NCI-H1105 treated with DMSO at 0.1 percent for 48 hours (cell line): ENCODE measurements around the gene TYW3.
"Not testable (repeated sequence)": the region's sequence is repeated elsewhere in the genome, so short reads cannot be mapped to it uniquely, and the experiment has no call there.

Experiments used
- DNase-seq: peaks from one replicate; lab custom pipeline; 2025; lab: John Stamatoyannopoulos, UW

The TYW3 gene

DNA sequence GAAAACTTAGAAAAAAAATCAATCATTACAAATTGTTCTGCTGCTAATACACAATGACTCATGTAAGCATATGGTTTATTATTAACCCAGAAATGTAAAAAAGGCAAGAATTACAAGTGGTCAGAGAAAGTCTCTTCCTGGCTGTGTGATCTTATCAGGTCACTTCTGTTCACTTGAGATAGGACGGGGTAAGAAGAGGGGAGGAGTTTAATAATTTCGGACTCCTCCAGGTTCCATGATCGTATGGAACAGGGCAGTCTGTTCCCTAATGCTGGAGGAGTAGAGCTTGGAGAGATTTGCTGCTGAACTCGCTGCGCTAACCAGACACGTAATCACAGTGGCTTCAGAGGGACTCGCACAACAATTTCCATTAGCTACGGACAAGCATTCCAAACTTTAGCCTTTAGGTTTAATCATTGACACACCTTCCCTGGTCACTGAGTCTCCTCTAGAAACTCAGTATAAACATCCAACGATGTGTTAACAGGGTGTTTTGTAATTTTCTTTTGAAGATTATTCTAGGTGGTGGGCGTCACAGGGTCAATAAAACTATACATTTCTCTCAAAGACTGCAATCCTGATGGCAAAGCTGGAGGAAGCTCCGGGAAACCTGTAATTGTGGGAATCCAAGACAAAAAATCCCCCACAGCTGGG, 1.4 kb upstream of the TYW3 start:
- DNase-seq = no peak

DNA sequence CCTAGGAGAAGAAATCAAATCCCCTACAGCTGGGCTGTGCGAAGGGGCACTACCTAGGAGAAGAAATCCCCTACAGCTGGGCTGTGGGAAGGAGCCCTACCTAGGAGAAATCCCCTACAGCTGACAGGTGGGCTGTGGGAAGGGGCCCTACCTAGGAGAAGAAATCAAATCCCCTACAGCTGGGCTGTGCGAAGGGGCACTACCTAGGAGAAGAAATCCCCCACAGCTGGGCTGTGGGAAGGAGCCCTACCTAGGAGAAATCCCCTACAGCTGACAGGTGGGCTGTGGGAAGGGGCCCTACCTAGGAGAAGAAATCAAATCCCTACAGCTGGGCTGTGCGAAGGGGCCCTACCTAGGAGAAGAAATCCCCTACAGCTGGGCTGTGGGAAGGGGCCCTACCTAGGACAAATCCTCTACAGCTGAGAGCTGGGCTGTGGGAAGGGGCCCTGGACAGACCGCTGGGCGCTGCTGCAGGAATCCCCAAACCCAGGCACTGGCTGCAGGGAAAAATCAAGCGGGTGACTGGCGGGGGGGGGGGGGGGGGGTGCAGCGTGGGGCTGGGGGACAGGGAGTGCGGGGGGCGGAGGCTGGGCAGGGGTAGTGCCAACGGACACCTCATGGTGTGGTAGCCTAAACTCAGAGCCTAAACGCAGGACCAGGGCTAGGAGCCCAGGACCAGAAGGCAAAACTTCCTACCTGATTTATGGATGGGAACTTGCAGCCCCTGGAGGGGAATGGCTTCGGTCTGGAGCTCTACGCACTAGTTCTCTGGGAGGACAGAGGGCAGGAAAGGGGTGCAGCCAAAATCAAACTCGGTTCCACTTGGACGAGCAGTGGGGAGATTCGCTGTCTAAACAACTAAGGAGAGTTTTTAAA, 643 bp upstream of the TYW3 start:
- not testable (repeated sequence) for DNase-seq

DNA sequence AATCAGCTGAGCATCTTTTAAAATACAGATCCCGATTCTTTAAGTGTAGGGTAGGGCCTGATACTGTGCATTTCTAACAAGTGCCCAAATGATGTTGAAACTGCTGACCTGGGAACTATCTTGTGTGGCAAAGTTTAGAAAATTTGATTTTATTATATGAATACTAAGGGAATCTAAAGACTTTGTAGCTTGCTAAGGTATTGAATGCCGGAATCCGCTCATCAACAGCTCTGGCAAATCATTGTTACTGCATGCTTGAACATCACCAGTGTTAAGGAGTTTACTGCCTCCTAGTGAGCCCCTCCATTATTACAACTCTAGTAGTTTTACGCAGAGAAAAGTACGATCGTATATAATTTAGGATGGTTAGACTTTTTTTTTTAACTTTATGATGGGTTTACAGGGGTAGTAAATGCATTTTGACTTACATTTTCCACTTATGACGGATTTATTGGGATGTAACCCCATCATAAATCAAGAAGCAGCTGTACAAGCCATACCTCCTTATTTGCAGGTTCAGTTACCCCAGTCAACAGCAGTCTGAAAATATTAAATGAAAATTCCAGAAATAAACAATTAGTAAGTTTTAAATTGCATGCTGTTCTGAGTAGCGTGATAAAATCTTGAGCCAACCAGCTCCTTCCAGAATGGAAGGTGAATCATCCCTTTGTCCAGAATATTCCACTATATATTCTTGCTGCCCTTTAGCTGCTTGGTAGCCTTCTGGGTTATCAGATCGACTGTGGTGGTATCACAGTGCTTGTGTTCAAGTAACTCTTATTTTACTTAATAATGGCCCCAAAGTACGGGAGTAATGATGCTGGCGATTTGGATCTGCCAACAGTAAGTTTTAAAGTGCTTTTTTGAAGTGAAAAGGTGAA, 892 bp downstream of the TYW3 start:
- DNase-seq = peak; percentile 73

DNA sequence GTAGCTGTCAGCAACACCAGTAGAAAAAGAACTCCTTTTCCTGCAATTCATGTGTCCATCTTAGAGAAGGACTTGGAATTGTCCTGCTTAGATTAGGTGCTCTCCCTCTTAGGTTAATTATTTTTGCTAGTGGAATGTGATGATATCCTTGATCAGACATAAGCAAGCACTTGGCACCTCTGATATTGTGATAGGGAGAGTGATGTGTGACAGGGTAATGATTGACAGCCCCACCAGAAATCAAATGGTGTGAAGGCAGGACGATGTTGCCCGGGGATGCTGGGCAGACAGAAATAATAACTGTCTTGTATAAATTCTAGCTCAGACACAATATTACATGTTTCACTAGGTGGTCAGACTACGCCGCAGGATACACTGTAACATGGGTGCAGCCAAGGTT, 4.4 kb downstream of the TYW3 start:
- no peak for DNase-seq

DNA sequence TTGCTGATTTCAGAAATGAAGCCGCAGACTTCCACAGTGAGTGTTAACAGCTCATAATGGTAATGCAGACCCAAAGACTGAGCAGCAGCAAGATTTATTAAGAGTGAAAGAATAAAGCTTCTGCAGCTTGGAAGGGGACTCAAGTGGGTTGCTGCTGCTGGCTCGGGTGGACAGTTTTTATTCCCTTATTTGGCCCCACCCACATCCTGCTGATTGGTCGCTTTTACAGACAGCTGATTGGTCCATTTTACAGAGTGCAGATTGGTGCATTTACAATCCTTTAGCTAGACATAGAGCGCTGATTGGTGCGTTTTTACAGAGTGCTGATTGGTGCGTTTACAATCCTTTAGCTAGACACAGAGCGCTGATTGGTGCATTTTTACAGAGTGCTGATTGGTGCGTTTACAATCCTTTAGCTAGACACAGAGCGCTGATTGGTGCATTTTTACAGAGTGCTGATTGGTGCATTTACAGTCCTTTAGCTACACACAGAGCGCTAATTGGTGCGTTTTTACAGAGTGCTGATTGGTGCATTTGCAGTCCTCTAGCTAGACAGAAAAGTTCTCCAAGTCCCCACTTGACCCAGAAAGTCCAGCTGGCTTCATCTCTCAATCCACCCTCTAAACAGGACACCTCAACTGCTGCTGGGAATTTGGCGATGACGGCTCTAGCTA, 7.5 kb downstream of the TYW3 start:
- DNase-seq = not testable (repeated sequence)

DNA sequence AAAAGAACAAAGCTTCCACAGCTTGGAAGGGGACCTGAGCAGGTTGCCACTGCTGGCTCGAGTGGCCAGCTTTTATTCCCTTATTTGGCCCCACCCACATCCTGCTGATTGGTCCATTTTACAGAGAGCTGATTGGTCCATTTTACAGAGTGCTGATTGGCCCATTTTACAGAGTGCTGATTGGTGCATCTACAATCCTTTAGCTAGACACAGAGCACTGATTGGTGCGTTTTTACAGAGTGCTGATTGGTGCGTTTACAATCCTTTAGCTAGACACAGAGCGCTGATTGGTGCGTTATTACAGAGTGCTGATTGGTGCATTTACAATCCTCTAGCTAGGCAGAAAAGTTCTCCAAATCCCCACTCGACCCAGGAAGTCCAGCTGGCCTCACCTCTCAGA, 12.3 kb downstream of the TYW3 start:
- DNase-seq = not testable (repeated sequence)

DNA sequence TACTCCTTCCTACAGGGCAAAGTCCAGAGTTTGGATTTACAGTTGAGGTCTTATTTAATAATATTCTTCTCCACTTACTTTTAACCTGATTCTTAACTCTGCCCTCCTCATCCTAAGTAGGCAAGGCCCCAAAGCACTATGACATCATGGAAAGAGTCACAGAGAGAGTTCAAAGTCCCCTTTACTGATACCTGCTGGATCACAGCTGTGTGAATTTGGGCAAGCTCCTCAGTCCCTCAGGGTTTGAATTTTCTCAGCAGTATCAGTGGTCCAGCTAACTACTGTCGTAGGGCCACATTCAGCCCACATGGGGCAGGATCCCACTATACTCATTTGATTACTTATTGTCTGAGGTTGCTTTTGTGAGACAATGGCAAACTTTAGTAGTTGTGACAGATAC, 16.0 kb downstream of the TYW3 start:
- no peak for DNase-seq

DNA sequence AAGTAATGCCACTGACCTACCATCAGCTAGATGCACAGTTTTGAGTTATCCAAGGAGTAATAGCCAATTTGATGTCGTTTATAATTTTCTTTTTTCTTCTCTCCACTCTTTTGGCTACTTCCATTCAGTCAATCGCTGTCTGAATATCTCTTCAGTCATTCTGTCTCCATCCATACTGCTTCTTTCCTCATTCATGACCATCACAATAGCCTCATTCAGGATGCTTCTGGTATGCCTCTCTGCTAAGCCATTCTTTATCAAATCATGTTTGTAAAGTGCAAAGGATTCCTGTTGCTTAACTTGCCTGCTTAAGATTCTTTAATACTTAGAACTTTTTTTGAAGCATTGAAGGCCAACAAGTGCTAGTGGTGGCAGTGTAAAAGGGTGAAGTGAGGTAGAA, 20.2 kb downstream of the TYW3 start:
- DNase-seq = no peak

DNA sequence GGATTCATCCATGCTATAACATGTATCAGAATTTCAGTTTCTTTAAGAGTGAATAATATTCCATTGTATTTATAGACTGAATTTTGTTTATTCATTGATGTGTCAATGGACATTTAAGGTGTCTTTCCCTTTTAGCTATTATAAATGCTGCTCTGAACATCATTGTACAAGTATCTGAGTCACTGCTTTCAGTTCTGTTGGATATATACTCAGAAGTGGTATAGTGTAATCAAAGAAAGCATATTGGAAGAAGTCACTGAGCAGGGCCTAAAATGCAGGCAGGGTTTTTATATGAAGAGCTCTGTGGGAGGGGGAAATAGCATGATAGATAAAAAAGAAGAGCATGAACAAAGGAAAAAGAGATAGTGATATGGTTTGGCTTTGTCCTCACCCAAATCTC, 22.5 kb downstream of the TYW3 start:
- no peak for DNase-seq

DNA sequence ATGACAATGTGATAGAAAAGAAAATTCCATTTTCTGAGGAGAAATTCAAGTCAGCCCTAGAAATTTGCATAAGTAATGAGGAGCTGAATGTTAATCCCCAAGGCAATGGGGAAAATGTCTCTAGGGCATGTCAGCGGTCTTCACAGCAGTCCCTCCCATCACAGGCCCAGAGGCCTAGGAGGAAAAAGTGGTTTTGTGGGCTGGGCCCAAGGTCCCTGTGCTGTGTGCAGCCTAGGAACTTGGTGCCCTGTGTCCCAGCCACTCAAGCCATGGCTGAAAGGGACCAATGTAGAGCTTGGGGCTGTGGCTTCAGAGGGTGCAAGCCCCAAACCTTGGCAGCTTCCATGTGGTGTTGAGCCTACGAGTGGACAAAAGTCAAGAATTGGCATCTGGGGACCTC, 23.7 kb downstream of the TYW3 start:
- DNase-seq = not testable (repeated sequence)

DNA sequence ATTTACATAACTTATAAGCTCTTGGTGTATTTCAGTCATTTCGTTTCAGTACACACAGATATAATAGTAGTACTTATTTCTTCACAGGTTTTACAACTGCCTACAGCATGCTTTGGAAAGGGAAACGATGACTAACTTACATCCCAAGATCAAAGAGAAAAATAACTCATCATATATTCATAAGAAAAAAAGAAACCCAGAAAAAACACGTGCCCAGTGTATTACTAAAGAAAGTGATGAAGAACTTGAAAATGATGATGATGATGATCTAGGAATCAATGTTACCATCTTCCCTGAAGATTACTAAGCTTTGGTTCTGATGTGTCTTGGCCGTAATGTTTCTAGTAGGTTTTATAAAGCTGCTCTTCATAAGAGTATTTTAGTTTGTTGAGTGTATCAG, 30.9 kb downstream of the TYW3 start:
- no peak for DNase-seq

DNA sequence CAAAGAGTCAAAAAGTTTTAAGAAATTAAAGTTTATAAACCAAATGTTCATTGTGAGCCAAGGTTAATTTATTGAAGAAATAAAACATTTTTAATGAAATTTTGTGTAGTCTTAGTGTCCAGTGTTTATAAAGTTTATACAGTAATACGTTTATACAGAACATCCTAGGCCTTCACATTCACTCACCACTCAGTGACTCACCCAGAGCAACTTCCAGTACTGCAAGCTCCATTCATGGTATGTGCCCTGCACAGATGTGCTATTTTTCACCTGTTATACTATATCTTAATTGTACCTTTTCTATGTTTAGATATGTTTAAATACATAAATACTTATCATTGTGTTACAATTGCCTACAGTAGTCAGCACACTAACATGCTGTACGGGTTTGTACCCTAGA, 33.6 kb downstream of the TYW3 start:
- DNase-seq = no peak

DNA sequence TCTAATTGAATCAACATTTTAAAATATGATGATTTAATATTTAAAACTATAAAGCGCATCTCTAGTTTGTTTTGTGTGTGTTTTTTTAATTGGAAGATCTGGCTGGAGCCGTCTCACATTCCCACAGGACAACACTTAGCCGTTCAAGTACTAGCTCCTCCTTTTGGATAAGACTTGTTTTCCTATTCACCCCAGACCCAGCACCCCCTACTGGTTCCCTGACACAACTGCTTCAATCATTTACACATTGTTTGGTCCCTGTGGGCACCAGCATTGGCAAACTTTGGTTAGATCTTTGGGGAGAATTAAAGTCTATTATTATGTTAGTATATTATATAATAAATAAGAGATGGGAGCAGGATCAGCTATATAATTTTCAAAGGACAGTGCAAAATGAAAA, 34.5 kb downstream of the TYW3 start:
- DNase-seq = no peak

DNA sequence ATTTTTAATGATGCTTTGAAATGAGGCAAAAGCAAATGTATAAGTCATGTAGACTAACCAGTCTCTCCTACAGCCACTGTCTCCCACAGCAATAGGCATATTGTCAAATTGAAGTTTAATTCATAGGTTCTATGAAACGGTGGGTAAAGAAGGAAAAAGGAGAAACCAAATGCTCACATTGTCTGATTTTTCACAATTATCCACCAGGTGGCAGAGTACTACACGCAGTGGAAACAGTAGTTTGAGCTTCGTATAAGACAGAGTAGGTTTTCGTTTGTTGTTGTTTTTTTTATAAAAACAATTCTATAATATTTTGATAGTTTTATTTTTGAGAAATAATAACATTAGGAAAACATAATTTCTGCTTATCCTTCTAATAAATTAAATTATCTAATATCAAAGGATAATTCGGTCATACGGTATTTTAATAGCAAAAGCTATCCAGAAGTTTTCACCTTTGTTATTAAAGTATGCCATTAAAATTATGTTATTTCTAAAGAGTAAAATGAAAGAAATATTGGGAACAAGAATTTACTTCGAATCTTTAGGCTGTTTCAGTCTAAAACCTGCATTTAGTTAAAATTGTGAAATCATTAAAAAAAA, 39.1 kb downstream of the TYW3 start:
- DNase-seq = peak; percentile 66

DNA sequence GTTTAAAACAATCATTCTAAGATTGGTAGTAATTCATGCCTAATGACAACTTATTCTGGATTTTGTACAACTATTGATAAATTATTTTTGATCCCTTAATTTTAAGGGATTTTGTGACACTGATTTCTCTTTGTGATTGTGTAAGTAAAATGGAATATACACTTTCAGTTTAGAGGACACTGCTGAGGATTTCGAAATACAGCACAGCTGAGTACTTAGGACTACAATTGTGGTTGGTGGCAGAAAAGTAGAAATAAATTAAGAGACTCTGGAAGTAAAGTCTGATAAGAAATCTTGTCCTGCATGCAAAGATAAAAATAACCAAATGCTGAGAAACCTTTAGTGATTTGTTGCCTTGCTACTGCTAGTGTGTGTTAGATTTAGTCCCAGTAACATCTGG, 40.0 kb downstream of the TYW3 start:
- DNase-seq = no peak

DNA sequence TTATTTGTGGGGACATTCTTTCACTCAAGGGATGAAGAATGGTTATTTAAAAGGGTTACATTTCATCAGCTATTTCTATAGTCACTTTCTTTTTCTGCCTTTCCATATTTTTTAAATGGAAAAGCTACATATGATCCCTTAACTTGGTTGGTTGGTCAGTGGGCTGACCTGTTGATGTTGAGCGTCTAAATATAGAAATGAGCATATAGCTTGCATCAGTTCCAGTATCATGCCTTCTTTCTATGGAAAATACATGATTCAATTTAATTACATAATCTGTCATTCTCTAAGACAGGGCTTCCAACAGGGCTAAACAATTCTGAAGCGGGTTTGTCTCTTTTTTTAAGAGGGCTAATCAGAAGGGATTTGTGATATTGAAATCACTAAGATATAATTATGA, 40.6 kb downstream of the TYW3 start:
- DNase-seq = no peak

DNA sequence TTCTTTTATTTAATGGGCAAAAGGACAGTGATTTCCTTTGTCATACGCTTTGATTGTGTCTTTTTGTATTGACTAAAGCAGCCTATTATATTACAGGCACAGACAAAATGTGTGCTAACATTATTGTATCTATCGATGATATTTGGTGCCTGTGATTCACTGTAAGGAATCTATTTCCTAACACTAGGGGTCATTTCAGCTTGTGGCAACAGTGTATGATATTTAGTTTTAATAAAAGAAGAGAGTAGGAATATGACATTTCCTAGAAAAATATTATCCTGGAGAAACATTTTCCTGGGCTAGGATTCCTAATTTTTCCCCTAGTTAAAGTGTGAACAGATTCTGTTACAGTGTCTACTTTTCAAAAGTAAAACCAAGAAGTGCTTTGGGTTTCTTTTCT, 42.8 kb downstream of the TYW3 start:
- DNase-seq = no peak

DNA sequence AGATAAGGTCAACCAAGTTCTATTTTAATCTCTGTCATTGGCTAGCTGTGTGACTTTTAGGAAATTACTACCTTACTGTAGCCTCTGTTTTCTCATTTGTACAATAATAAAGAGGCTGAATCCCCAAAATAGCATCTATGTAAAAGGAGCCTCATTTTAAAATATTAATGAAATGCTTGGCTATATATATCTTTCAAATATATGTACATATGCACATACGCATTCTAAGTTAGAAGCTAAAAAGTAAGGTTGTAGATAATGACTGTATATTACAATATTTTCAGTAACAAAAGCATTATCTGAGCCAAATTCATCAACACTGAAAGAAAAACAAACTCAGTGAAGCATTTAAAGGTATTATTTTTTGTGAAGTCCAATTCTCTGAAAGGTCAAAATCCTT, 44.6 kb downstream of the TYW3 start:
- no peak for DNase-seq

DNA sequence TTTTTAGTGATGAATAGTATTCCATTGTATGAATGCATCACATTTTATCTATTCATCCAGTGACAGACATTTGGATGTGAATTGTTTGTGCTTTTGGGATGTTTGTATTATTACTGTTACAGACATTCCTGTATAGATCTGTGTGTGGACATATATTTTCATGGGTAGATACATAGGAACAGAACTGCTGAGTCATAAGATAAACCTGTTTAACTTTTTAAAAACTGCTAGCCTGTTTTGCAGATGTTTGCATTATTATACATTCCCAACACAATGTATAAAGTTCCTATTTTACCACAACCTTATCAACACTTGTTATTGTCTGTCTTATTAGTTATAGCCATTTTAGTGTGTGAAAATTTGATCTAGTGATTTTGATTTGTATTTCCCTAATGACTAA, 46.8 kb downstream of the TYW3 start:
- no peak for DNase-seq

DNA sequence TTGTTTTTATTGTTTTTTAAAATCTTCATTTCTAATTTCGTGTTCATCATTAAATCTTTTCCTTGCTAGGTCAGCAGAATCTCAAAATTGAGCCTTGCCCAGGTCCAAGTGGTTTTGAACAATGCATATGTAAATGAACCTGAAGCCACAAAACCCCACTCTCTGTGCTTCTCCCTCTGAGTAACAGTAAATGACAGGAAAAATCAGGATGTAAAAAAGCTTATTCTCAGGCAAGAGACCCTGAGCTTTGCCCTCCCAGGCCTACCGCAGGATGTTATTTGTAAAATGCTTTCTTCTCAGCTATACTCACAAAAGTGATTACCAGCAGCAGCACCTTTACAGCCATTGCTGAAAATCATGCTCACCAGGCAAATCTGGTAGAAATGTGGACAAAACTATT, 47.6 kb downstream of the TYW3 start:
- DNase-seq = no peak

DNA sequence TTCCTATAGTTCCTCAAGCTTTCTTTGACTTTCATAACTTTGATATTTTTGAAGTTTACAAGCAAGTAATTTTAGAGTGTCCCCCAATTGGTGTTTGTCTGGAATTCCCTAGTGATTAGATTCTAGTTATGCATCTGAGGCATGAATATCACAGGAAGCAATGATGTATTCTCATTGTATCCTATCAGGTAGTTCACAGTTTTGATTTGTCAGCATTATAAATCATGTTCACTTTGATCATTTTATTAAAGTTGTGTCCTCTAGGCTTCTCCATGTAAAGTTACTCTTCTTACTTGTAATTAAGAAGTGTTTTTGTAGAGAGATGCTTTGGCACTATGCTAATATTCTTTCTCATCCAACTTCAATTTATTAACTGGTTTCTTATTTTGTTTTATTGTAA, 53.0 kb downstream of the TYW3 start:
- DNase-seq = no peak

DNA sequence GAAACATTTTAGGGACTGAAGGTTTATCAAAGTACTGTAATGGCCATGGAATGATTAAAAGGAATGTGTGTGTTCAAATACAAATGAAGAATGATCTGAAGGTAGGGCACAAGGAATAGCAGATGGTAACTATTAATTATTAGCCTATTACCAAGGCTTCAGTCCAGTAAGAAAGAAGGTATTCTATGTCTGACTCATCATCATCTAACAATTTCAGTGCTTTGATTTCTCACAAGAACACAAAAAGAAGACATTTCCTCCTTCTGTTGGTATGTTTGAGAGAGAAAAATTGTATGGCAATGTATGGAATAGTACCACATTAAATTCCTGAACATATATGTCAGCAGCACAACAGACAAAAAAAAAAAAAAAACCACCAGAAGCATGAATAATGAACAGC, 57.5 kb downstream of the TYW3 start:
- no peak for DNase-seq
